Amygdala (tissue), 56 donors: Measurements from ENCODE around the gene LPO.
A peak's percentile ranks its signal among the peaks of the same experiment; 100 is the strongest.

Experiments
- DNase-seq, 56 donors: peaks; one replicate each; lab custom pipeline; 2025; lab: John Stamatoyannopoulos, UW

The LPO gene

DNA sequence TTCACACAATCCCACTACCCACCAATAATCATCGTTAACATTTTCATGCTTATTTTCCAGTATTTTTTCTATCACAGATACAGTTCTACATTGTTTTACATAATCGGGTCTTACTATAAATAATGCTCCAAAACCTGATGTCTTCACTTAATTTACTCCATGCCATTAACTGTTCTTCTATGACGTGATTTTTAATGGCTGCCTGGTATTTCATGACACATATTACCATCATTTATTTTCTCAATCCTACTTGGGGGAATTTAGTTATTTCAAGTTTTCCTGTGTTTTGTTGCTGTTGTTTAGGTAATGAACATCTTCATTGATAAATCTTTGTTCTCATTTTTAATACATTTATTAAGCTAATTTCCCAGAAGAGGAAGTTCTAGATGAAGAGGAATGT is 14.7 kb downstream of the LPO start:
- no peak for DNase-seq

DNA sequence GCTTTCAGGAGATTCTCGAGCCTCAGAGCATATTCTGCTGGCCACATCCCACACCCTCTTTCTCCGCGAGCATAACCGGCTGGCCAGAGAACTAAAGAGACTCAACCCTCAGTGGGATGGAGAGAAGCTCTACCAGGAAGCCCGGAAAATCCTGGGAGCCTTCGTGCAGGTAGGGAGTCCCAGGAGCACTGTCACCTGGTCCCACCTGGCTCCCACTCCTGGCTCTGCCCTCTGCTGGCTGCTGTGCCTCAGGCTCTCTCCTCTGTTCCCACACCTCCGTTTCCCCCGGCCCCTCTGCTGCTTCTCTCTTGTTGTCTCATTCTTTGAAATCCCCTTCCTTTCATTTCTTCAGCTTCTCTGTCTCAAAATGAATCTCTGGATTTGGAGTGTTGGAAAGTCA is 16.4 kb downstream of the LPO start:
- DNase-seq: no peak

DNA sequence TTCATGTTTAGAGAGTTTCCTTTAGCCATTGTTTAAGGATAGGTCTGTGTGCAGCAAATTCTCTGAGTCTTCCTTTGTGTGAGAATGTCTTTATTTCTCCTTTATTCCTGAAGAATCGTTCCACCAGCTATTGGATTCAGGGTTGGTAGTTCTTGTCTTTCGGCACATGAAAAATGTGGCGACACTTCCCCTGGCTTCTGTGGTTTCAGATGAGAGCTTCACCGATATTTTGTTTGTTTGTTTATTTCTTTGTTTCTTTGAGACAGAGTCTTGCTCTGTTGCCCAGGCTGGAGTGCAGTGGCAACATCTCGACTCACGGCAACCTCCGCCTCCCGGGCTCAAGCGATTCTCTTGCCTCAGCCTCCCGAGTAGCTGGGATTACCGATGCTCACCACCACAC is 23.8 kb downstream of the LPO start:
- no peak for DNase-seq

DNA sequence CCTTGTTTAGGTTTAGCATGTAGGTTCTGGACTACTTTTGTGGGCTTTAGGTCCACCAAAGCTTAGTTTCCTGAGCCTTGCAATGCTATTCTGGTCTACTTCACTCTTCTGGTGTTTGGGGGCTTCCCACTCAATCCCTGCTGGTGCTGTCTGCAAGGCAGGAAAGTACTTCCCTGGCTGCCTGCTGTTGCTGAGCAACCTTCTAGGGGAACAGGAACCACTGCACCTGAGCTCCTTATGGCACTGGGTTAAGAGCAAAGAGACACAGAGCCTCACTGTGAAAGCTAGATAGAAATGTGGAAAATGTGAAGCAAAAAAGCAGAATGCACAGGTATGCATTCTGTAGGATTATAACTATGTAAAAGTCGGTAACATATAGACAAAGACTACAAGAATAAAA is 25.4 kb downstream of the LPO start:
- peak in 2 of 56 donors; percentile 6 to 26 for DNase-seq

DNA sequence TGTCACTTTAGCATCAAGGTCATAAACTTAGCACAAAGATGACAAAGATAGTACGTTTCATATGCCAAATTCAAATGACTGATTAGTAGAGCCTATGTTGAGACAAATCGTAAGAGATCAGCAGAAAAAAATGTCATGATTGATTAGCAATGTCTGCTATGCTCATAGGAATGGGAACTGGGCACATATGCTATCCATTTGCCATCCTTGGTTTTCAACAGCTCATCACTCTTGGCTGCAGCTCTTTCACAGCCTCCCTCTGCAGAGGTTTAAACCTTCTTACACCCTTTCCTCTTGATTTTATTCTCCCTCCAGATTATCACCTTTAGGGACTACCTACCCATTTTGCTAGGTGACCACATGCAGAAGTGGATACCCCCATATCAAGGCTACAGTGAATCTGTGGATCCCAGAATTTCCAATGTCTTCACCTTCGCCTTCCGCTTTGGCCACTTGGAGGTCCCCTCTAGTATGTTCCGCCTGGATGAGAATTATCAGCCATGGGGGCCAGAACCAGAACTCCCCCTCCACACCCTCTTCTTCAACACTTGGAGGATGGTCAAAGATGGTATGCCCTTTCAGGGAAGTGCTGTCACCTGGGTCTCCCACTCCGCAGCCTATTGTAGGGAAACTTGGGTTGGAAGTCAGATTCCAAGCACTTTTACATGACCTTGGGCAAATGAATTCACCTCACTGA is 26.2 kb downstream of the LPO start:
- no peak for DNase-seq

DNA sequence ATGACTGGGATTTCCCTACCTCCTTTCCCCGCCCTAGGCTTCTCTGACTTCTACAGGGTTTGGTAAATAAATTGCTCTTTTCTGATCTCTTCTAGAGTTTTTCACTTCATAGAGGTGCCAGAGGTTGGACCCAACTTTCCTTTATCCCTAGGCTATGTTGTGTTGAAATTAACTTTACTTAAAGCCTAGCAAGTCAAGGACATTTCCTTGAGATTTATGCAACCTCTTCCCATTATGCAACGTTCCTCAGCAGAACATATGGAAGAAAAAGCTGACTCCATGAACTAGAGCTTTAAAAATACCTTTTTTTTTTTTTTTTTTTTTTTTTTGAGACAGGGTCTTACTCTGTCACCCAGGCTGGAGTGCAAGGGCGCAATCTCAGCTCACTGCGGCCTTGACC is 26.9 kb downstream of the LPO start:
- DNase-seq: no peak

DNA sequence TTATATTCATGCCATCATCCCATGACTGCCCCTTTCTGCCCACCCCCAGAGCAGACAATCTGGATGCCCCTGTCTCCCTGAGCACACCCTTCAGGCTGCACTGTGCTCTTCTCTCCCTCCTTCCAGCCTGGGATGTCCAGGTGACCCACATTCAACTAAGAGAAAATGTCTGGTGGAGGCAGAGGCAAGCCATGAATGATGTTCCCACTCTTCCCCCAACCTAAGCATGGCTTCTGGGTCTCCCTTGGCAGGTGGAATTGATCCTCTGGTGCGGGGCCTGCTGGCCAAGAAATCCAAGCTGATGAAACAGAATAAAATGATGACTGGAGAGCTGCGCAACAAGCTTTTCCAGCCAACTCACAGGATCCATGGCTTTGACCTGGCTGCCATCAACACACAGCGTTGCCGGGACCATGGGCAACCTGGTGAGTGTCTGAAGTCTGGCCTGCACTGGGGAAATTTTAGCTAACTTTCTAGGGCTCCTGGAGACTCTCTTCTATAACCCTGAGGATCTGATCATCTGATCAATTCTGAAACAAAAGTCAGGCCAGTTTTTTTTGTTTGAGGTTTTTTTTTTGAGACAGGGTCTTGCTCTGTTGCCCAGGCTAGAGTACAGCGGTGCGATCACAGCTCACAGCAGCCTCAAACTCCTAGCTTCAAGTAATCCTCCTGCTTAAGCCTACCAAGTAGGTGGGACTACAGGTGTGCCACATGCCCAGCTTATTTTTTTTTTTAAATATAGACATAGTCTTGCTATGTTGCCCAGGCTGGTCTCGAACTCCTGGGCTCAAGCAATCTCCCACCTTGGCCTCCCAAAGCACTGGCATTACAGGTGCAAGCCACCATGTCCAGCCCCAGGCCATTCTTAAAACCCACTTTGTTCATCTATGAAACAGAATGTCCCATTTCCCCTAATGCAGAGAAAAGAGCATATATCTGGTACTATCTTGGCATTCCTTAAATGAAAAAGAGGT is 27.8 kb downstream of the LPO start:
- no peak for DNase-seq

DNA sequence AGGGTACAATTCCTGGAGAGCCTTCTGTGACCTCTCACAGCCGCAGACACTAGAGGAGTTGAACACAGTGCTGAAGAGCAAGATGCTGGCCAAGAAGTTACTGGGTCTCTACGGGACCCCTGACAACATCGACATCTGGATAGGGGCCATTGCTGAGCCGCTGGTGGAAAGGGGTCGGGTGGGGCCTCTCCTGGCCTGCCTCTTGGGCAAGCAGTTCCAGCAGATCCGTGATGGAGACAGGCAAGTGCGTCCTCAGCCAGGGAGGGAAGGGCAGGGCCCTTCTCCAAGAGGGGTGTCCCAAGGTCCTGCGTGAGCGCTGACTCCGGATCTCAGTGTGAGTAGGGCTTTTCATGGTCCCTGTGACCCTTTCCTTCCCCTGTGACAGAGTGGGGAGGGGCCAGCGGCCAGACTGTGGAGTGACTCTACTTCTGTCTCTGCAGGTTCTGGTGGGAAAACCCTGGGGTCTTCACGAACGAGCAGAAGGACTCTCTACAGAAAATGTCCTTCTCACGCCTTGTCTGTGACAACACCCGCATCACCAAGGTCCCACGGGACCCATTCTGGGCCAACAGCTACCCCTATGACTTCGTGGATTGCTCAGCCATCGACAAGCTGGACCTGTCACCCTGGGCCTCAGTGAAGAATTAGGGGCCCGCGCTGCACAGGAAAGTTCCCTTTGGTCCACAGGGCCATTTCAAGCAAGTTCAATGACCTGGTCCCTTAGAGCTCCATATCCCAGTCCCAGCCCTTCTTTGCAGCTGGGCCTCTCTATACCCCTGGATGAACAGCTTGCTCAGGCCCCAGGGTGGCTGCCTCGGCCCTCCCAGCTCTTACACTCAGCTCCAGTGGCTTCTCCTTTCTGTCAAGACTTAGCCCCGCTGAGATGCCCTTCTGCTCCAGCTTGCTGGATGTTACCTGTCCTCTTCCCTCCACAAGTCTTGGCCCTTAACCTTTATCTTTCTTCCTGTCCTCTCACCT is 29.3 kb downstream of the LPO start:
- no peak for DNase-seq

DNA sequence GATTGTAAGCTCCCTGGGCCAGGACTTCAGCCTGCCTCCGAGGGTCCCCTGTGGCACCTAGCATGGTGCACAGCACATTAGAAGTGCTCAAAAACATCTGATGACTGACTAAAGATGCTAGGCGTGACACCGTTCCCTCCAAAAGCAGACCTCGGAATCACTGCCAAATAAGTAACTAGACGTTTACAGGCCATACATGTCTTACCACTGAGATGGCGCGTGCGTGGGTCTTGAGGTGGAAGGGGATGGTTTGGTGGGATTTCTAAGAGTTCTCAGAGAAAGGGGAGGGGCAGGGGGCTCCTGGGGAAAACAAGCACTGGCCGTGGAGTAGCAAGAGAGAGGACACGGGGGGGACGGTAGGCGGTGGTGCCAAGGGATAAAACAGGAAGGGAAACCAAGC is 29.9 kb downstream of the LPO start:
- DNase-seq: no peak

DNA sequence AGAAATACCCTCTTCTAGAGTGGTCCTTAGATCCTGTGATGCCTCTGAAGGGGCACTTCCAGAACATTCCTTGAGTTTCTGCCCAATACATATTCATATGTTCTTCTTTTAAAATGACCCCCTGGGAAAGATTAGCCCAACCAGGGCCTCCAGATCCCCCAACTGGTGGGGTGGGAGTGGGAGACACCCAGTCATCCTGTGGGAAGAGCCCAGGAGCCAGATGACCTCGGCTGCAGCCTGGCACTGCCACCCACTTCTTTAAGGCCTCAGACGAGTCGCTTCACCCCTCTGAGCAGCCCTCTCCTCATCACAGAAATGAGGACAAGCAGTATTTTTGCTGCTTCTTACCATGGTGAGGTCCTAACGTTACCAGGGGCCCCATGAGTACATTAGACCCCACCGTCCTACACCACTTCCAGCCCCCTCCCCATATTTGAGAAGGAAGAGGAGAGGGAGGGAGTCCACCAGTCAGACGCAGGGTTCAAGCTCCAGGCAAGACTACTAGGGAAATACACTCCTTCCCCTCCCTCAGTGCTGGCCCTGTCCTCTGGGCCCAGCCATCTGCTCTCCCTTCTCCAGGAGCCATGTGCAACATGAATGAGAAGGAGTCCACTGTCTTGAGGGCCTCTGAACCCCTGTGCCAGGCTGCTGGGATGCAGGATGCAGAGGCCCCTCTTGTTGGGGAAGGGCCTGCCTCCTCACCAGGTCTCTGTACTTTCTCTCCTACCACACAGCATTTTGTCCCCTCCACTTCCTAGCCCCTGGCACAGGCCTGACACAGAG is 30.6 kb downstream of the LPO start:
- DNase-seq: no peak

DNA sequence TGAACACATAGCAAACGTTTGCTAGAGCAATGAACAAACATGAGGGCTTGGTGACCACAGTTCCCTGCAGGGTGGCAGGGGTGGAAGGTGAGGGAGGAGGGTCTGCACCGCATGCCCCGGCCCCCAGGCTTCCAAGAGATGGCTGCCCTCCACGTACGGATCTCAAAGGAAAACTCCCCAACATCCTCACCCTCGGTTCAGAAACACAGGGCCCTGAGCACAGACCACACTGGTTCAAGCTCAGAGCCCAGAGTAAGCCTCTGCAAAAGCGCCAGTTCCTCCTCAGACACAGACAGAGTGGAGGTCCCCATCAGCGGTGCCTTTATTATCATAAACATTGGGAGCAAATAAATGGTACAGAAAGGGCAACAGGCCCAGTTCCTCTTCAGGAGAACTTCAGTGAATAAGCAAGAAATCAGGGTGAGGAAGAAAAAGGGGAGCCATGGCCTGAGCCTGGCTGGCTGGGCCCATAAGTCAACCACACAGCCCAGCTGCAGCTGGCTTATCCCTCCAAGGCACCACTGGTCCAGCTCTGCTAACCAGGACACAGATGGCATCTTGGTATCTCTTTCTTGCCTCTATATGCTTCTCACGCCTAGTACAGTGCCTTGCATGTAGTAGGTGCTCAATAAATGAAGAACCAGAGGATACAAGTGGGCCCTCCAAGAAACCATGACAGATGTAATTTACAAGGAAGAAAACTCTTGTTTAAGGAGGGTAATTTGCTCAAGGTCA is 31.3 kb downstream of the LPO start:
- no peak for DNase-seq

DNA sequence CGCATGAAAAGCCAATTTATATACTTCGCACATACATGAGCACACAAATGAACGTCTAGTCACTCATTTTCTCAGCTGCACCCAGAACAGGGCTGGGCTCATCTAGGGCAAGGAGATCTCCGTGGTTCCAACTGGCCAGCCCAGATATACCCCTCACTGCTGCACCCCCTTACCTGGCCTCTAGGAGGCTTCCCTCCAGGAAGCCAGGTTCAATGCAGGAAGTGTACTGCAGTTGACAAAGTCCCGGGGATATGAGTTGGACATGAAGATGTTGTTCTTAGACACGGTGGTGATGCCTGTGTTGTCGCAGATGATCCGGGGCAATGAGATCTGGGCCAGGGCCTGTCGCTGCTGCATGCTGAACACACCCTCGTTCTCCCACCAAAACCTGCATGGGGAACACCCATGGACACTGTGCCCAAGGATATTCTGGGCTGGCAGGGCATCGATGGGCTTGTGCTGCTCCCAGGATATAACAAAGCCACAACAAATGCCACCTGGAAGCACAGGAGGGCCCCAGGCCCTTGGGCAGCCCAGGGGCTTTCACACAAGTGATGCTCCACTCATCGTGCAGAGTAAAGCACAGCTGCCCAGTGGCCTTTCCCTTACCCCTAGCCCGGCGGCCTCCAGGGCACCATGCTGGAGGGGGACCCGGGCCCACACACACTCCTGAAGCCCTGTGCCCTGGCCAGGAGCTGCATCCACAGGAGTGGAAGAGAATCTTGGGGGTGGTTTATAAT is 32.3 kb downstream of the LPO start:
- no peak for DNase-seq

DNA sequence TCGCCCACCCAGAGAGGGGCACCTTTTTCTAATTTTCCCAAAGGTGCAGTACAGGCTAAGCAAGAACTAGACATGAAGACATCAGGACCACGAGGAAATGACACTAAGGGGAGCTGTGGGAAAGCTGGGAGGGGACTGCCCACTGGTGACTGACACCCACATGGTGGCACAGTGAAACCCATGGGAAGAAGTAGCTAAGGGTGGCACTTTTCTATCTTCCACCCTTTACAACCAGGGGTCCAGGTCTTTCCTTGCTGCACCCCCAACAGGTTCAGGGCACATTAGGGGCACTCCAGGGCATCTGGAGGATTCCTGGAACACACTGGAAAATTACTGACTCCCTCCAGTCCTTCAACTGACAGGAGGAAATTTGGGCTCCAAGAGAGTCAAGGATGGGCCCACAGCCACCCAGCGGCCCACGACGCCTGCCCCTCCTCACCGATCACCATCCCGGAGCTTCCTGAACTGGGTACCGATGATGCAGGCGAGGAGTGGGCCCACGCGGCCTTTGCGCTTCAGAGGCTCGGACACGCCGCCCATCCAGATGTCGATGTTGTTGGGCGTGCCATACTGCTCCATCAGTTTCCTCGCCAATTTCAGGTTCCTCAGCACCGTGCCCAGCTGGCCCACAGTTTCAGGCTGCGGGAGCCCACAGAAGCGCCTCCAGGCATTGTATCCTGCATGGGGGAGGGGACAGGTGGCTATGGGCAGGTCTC is 33.0 kb downstream of the LPO start:
- DNase-seq: no peak

DNA sequence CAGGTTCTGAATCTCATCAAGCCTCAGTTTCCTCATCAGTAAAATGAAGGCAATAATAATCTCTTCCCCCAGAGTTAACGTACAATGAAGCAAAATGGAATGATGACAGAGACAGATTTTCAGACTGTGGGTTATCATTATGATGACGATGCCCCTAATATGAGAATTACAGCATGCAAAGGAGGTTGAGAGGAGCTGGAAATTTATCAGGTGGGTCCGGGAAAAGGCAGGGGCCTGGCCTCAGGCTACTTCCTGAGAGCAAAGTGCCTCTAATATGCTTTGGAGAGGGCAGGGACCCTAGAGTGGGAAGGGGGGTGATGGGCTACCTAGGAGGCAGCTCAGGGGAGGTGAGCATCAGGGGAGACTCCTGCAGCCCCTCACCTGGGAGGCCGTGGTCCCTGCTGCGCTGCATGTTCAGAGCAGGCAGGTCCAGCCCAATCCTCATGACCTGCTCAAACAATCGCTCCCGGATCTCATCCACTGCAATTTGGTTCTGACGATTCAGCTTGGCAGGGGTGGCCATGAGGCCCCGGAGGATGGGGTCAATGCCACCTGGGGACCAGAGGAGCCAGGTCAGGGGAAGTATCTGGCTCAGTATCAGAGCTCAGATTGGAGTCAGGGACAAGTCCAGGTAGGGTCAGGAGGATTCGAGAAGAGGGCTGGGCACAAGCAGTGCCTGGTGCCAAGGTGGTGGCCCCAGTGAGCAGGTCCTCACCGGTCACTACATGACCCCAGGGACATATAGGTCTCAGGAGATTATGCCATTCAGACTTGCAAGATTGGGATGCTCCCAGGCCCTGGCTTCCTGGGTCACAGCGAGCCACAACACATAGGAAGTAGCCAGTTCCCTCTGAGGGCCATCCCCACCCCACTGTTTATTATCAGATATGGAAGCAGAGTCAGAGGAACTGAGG is 34.2 kb downstream of the LPO start:
- DNase-seq: no peak

DNA sequence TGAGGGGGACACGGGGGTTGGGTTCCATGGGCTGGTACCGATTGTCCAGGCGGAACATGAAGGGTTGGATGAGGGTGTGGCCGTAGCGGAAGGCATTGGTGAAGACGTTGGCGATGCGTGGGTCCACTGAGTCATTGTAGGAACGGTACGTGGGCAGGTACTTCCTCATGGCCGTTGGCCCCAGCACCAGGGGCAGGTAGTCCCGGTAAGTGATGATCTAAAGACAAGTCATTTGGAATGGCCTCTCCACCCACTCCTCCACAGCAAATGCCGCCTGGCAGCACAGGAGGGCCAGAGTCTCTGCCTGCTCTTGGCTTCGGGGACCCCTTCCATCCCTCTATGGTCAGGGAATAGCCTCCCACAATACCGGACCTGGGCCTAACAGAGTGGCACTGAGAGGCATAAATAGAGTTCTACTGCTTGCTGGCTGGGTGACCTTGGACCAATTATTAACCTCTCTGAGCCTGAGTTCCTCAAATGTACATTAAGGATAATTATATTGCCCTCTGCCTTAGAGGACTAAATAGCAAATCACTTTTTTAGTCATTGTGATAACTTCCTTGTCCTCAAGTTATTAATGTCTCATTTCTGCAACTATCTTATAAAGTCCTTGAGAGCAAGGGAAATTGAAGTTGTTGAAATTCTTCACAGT is 35.2 kb downstream of the LPO start:
- no peak for DNase-seq

DNA sequence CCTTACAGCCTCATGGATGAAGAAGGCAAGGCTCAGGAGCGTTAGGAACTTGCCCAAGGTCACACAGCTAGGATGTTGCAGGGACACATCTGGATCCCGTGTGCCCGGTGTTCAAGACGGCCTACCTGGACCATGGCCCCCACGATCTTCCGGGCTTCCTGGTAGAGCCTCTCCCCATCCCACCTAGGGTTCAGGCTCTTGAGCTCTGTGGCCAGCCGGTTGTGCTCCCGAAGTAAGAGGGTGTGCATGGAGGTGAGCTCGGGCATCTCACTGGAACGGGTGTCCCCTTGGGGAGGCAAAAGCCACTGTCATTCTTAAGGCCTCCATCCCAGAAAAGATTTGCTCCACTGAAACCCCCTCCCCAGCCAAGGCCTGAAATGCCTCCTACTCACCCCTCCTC is 37.0 kb downstream of the LPO start:
- DNase-seq: no peak
